Thymus (tissue), 11 donors: ENCODE measurements around the gene LEFTY1. TPM values are rescaled to one million over a fixed set of nuclear protein-coding genes. Genes with fewer than 3 reads are reported as not detected.

Source experiments
- DNase-seq, 9 donors: peaks; one replicate each; pipeline ENCODE4 v3.0.0-alpha.2; 2013; ENCODE audit warnings: low spot score in 9 of 9, low read depth in 6 of 9, missing footprints in 1 of 9
- H3K27ac ChIP-seq, 2 donors: one replicate each; pipeline ENCODE4 v1.5.1; 2013; ENCODE audit warnings: control low read depth in 1 of 2, low read depth in 1 of 2, low read length in 1 of 2, mild to moderate bottlenecking in 1 of 2, moderate library complexity in 1 of 2
- H3K27me3 ChIP-seq, 2 donors: one replicate each; pipeline ENCODE4 v1.5.1; 2013; ENCODE audit warnings: low read length in 1 of 2; ENCODE audit not compliant: control insufficient read depth in 2 of 2, insufficient read depth in 1 of 2
- H3K36me3 ChIP-seq, 2 donors: one replicate each; pipeline ENCODE4 v1.5.1; 2013; ENCODE audit warnings: low read length in 1 of 2, mild to moderate bottlenecking in 1 of 2, moderate library complexity in 1 of 2; ENCODE audit not compliant: control insufficient read depth in 2 of 2, insufficient read depth in 2 of 2
- H3K4me1 ChIP-seq, 2 donors: one replicate each; pipeline ENCODE4 v1.5.1; 2013; ENCODE audit warnings: low read length in 2 of 2; ENCODE audit not compliant: control insufficient read depth in 2 of 2, insufficient read depth in 2 of 2
- H3K4me3 ChIP-seq, 2 donors: one replicate each; pipeline ENCODE4 v1.5.1; 2013; ENCODE audit warnings: low read length in 2 of 2, control low read depth in 1 of 2, mild to moderate bottlenecking in 1 of 2
- H3K9me3 ChIP-seq, 2 donors: one replicate each; pipeline ENCODE4 v1.5.1; 2013; ENCODE audit warnings: low read length in 1 of 2, mild to moderate bottlenecking in 1 of 2; ENCODE audit not compliant: control insufficient read depth in 2 of 2, insufficient read depth in 1 of 2
- WGBS: extraction: QIAGEN DNeasy Blood & Tissue Kit; methylation state at CpG from one replicate; pipeline ENCODE4 v1.1.7; 2013; 5-methylcytosine and 5-hydroxymethylcytosine counted together
- polyA plus RNA-seq: library from polyadenylated mRNA; stranded (reverse); fragments of 200-250 nt; gene quantifications from one replicate; pipeline ENCODE4 v1.2.3, GENCODE V29; 2013
- total RNA-seq: library from RNA; stranded (reverse); fragments of 120-200 nt; gene quantifications from one replicate; pipeline ENCODE4 v1.2.4, GENCODE V29; 2013
- donor health status: healthy.

LEFTY1 gene
- total and polyA plus RNA-seq, 2 donors, result 0.47 to 1.2 TPM

- peak overlapping the region in 1 of 2 donors; percentile 17 for H3K27ac ChIP-seq
- peaks cover 33 to 54% of the 10 kb centered on the region in 2 donors for H3K36me3 ChIP-seq
- no peak overlapping the region for H3K4me3 ChIP-seq
- peaks cover 0 to 2% of the 10 kb centered on the region in 2 donors for H3K9me3 ChIP-seq
- WGBS, result 96% methylated on average over 4 of the region's 4 CpGs
- no peak for DNase-seq
- peaks cover 40 to 74% of the 10 kb centered on the region in 2 donors for H3K4me1 ChIP-seq
- H3K27me3 ChIP-seq, result peaks cover 0 to 9% of the 10 kb centered on the region in 2 donors
These were observed 10.7 kb downstream of the LEFTY1 start for GRCh38 chr1:225878282-225878681.

DNA sequence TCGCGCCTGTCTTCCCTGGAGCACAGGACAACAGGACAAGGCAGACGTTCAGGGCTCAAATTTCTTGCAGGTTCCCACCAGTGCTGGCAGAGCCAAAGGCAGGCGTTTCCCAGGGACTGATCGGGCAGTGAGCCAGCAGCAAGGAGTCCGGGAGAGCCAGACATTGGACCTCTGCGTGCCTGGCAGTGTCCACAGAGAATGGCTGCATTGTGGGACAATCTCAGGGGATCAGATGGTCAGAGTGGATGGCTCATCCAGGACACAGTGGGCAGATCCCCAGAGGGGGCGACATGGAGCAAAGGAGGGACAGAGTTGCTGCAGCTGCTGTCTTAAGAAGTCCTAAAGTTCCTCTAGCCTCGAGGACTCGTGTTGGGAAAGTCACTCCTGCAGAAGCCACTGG lies 11.4 kb downstream of the LEFTY1 start:
- Histone ChIP-seq H3K4me1 (peaks cover 36 to 67% of the 10 kb centered on the region in 2 donors), H3K36me3 (peaks cover 39 to 60% of the 10 kb centered on the region in 2 donors), H3K9me3 (peaks cover 0 to 2% of the 10 kb centered on the region in 2 donors), H3K4me3 (no peak overlapping the region), H3K27ac (no peak overlapping the region), H3K27me3 (peaks cover 0 to 2% of the 10 kb centered on the region in 2 donors)
- 90% methylated on average over 10 of the region's 10 CpGs for WGBS
- DNase-seq, result peak in 1 of 9 donors; percentile 51

- 96% methylated on average over 12 of the region's 12 CpGs for WGBS
- Histone ChIP-seq H3K27me3 (no peaks in the 10 kb centered on the region), H3K36me3 (peaks cover 39 to 64% of the 10 kb centered on the region in 2 donors), H3K9me3 (peaks cover 0 to 2% of the 10 kb centered on the region in 2 donors), H3K4me3 (no peak overlapping the region), H3K4me1 (peaks cover 36 to 65% of the 10 kb centered on the region in 2 donors), H3K27ac (no peak overlapping the region)
- DNase-seq, result no peak
These were observed 11.9 kb downstream of the LEFTY1 start for GRCh38 chr1:225876900-225877510.

DNA sequence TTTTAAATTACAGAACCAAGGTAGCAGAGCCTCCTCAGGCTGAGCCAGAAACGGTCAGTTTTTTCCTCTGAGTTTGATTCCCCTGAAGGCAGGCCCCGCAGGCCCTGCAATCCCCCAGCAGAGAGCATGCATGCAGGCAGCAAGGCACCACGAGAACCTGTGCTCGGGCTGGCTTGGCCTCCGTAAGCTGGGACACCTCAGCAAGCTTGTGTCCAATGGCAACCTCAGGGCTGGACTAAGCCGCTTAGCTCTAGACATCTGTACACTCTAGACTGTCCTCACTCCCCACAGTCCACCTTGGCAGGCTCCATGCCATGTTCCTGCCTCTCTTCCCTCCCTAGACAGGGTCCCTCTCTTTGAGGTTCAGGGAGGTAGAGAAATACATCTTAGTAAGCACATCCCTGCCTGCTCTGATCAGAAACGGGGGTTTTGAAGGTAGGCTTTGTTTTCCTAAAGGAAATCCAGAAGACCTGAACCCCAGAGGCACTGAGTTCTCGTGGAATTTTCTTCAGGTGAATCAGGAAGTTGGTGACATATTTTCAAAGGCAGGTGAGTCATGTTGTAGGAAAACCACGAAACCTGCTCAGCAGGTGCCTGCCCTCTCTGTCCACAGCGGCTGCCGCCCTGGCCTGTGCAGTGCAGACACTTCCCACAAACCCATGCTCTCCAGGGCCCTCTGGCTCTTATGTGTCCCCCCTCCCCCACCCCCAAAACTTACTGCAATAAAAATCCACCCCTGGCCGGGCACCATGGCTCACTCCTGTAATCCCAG lies 13.7 kb downstream of the LEFTY1 start:
- DNase-seq, result no peak
- no peaks in the 10 kb centered on the region for H3K9me3 ChIP-seq
- H3K4me3 ChIP-seq, result no peak overlapping the region
- no peaks in the 10 kb centered on the region for H3K27me3 ChIP-seq
- 89% methylated on average over 12 of the region's 12 CpGs for WGBS
- H3K36me3 ChIP-seq, result peaks cover 53 to 82% of the 10 kb centered on the region in 2 donors
- H3K4me1 ChIP-seq, result peaks cover 25 to 48% of the 10 kb centered on the region in 2 donors
- H3K27ac ChIP-seq, result no peak overlapping the region

DNA sequence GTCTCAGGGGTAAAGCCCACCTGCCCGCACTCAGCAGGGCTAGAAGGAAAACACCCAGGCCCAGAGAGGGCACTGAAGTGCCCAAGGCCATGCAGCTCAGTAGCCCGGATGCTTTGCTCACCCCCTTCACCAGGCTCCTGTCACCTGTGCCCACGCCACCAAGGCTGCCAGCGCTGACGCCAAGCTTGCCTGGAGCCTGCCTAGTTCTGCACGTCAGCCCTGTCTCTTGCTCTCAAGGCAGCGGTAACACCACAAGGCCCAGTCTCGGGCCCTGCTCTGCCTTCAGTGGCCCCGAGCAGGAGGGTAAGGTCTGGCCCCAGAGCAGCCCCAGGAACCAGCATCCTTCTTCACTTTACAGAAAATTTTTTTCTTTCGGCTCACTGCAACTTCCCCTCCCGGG lies 14.5 kb downstream of the LEFTY1 start:
- no peak overlapping the region for H3K4me3 ChIP-seq
- no peak for DNase-seq
- H3K27ac ChIP-seq, result no peak overlapping the region
- peaks cover 17 to 40% of the 10 kb centered on the region in 2 donors for H3K4me1 ChIP-seq
- no peaks in the 10 kb centered on the region for H3K9me3 ChIP-seq
- peaks cover 54 to 87% of the 10 kb centered on the region in 2 donors for H3K36me3 ChIP-seq
- 98% methylated on average over 11 of the region's 11 CpGs for WGBS
- no peaks in the 10 kb centered on the region for H3K27me3 ChIP-seq

DNA sequence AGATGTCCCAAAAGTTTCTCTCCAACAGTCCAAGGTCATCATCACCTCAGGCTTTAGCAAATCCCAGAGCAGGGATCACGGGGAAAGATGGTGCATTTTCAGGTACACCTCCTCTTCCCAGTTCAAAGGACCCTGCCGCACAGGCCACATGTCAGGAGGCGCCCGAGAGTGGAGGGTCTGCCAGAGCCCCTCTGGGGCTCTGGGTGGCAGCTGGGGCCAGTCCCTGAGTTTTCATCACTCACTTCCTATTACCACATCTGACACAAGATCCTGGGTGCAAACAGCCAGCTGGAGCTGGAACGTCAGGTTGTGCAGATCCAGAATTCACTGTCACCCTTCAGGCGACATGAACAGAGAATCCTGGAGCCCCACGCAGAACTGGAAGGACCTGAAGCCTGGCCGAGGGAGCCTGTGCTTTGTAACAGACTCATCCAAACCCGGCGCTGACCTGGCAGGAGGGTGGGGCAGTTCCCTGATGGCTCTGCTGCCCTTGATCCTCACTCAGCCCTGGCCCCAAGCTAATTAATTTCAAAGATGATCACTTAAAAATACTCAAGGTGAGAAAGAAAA lies 15.6 kb downstream of the LEFTY1 start:
- no peak overlapping the region for H3K4me3 ChIP-seq
- H3K4me1 ChIP-seq, result peaks cover 7 to 29% of the 10 kb centered on the region in 2 donors
- no peak for DNase-seq
- H3K36me3 ChIP-seq, result peaks cover 65 to 88% of the 10 kb centered on the region in 2 donors
- no peak overlapping the region for H3K27ac ChIP-seq
- H3K9me3 ChIP-seq, result no peaks in the 10 kb centered on the region
- WGBS, result 96% methylated on average over 10 of the region's 10 CpGs
- no peaks in the 10 kb centered on the region for H3K27me3 ChIP-seq

- no peaks in the 10 kb centered on the region for H3K9me3 ChIP-seq
These were observed 16.9 kb downstream of the LEFTY1 start for GRCh38 chr1:225872075-225872430.

DNA sequence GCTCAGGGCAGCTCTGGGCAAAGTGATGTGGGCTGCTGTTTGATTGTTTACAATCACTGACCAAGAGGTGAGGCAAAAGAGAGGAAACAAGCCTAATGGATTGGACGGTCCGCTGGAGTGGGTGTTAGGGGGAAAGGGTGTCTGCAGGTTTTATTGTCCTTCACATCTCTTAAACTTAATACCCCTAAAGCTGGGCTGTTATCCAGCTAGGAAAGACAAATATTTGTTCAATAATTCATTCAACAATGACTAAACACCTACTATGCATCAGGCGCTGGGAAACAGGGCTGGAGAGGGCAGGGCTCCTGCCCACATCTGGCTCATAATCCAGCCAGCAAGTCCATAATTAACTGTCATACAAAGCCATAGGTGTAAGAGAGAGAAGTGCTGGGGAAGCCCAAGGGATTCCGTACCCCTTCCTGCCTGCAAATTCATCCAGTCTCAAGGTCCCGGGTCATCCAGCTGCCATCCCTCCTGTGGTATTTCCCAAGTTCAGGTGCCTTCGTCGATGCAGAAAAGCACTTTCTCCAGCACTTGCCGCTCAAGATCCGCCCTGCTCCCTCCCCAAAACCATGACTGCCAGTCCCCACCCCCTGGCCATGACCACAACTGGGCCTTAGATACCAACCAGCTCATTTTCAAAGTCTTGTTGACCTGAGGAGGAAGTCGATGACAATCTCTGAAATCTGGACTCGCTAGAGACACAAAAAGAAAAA lies 17.4 kb downstream of the LEFTY1 start:
- 88% methylated on average over 11 of the region's 11 CpGs for WGBS
- no peak for DNase-seq
- no peaks in the 10 kb centered on the region for H3K27me3 ChIP-seq
- no peak overlapping the region for H3K4me3 ChIP-seq
- H3K4me1 ChIP-seq, result peaks cover 8 to 25% of the 10 kb centered on the region in 2 donors
- no peaks in the 10 kb centered on the region for H3K9me3 ChIP-seq
- no peak overlapping the region for H3K27ac ChIP-seq
- peaks cover 70 to 88% of the 10 kb centered on the region in 2 donors for H3K36me3 ChIP-seq

More at GRCh38 chr1:225872075-225872430, 16.9 kb downstream of the LEFTY1 start:
- Histone ChIP-seq H3K4me1 (peaks cover 4 to 21% of the 10 kb centered on the region in 2 donors), H3K27ac (no peak overlapping the region), H3K36me3 (peaks cover 67 to 87% of the 10 kb centered on the region in 2 donors), H3K4me3 (no peak overlapping the region), H3K27me3 (no peaks in the 10 kb centered on the region)
- no peak for DNase-seq
- WGBS, result 93% methylated on average over 3 of the region's 3 CpGs
